Vagina (tissue), 2 donors: ENCODE measurements around the gene MUC7. TPM values are rescaled to one million over a fixed set of nuclear protein-coding genes. Genes with fewer than 3 reads are reported as not detected.

Experiments
- DNase-seq, 2 donors: peaks; one replicate each; pipeline ENCODE4 v3.0.0-alpha.2; 2017; ENCODE audit errors: extremely low spot score in 2 of 2
- H3K27ac ChIP-seq: fragments of 200-600 bp; sonication (generic); one replicate; pipeline ENCODE4 v1.5.1; 2019
- H3K27me3 ChIP-seq: fragments of 200-600 bp; sonication (generic); one replicate; pipeline ENCODE4 v1.5.1; 2019
- H3K36me3 ChIP-seq, 2 donors: fragments of 200-600 bp; sonication (generic); one replicate each; pipeline ENCODE4 v1.5.1; 2017 to 2019
- H3K4me1 ChIP-seq: fragments of 200-600 bp; sonication (generic); one replicate; pipeline ENCODE4 v1.5.1; 2019
- H3K4me3 ChIP-seq, 2 donors: fragments of 200-600 bp; sonication (generic); 1 replicate in 1 of 2; 2 replicates in 1 of 2; pipeline ENCODE4 v1.5.1; 2016 to 2019
- H3K9me3 ChIP-seq: fragments of 200-600 bp; sonication (generic); one replicate; pipeline ENCODE4 v1.5.1; 2019
- POLR2A ChIP-seq, 2 donors: fragments of 450-650 bp; IDR thresholded peaks; one replicate each; pipeline ENCODE4 v1.6.1; 2017; ENCODE audit warnings: antibody characterized with exemption in 2 of 2, mild to moderate bottlenecking in 2 of 2, moderate library complexity in 2 of 2
- POLR2AphosphoS5 ChIP-seq, 2 donors: sonication (generic); formaldehyde crosslinking; IDR thresholded peaks; one replicate each; pipeline ENCODE4 v1.9.0; 2017; ENCODE audit warnings: antibody characterized with exemption in 2 of 2, mild to moderate bottlenecking in 2 of 2, low read depth in 1 of 2; ENCODE audit not compliant: insufficient read depth in 1 of 2
- intact Hi-C: fragments of 100-400 bp; cut with DNase I; formaldehyde crosslinking; loops from one replicate; pipeline ENCODE4 v1.15.1; 2023
- total RNA-seq: library from RNA; depleted of rRNA; stranded (reverse); fragments of >200 nt; gene quantifications from one replicate; pipeline ENCODE4 v1.2.3, GENCODE V29; 2016
- TF ChIP-seq, protein P1 (sequence below), 3 experiments: fragments of 450-650 bp in 2 of 3; fragments of 200-600 bp in 1 of 3; sonication (generic) in 1 of 3; IDR thresholded peaks; one replicate each; pipeline ENCODE4 v1.5.1; 2017 to 2019; ENCODE audit warnings: antibody characterized with exemption in 3 of 3, mild to moderate bottlenecking in 2 of 3, moderate library complexity in 2 of 3

The MUC7 gene
- total RNA-seq, result not detected

- no peak within 1 kb of the TSS for H3K4me3 ChIP-seq
- no peak for DNase-seq
- TF ChIP-seq POLR2A (IDR thresholded peaks at IDR 0.05) (no peak), POLR2AphosphoS5 (IDR thresholded peaks at IDR 0.05; ENCODE audit: insufficient read depth in 1 of 2, low read depth in 1 of 2) (no peak)
- TF ChIP-seq, protein P1, sequence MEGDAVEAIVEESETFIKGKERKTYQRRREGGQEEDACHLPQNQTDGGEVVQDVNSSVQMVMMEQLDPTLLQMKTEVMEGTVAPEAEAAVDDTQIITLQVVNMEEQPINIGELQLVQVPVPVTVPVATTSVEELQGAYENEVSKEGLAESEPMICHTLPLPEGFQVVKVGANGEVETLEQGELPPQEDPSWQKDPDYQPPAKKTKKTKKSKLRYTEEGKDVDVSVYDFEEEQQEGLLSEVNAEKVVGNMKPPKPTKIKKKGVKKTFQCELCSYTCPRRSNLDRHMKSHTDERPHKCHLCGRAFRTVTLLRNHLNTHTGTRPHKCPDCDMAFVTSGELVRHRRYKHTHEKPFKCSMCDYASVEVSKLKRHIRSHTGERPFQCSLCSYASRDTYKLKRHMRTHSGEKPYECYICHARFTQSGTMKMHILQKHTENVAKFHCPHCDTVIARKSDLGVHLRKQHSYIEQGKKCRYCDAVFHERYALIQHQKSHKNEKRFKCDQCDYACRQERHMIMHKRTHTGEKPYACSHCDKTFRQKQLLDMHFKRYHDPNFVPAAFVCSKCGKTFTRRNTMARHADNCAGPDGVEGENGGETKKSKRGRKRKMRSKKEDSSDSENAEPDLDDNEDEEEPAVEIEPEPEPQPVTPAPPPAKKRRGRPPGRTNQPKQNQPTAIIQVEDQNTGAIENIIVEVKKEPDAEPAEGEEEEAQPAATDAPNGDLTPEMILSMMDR (IDR thresholded peaks at IDR 0.05), result no peak
- no peaks in the 10 kb centered on the region for H3K4me1 ChIP-seq
- no peak within 1 kb of the TSS for H3K27ac ChIP-seq
- no peaks in the 10 kb centered on the region for H3K27me3 ChIP-seq
- no peaks in the 10 kb centered on the region for H3K9me3 ChIP-seq
- H3K36me3 ChIP-seq, result no peaks in the 10 kb centered on the region
- intact Hi-C loops, result no loop called here
Measured at GRCh38 chr4:70471897-70472296, at the start of gene MUC7. MUC7 (plus strand) TSS chr4:70472197; CDS start chr4:70474022, 1,825 bp downstream.

DNA sequence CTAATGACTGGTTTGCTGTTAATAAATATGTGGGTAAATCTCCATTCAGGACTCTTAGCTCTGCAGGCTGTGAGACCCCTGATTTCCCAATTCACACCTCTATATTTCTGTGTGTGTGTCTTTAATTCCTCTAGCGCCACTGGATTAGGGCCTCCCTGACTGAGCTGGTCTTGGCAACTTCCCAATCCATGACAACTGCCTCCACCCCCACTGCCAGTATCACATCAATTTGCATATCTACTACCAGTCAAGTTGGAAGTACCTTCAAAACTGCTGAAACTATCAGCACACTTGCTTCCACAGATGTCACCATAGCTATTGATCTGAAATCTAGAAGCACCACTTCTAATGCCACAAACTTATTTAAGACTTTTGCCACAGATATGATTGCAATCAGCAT lies 46.7 kb upstream of the MUC7 start:
- intact Hi-C loops, result no loop called here
- Histone ChIP-seq H3K4me3 (no peak overlapping the region), H3K27ac (no peak overlapping the region), H3K9me3 (peaks cover 7% of the 10 kb centered on the region), H3K4me1 (no peaks in the 10 kb centered on the region), H3K27me3 (no peaks in the 10 kb centered on the region), H3K36me3 (no peaks in the 10 kb centered on the region)
- no peak for DNase-seq
- TF ChIP-seq POLR2AphosphoS5 (IDR thresholded peaks at IDR 0.05; ENCODE audit: insufficient read depth in 1 of 2, low read depth in 1 of 2) (no peak), POLR2A (IDR thresholded peaks at IDR 0.05) (no peak)
- TF ChIP-seq, protein P1 (IDR thresholded peaks at IDR 0.05), result no peak

DNA sequence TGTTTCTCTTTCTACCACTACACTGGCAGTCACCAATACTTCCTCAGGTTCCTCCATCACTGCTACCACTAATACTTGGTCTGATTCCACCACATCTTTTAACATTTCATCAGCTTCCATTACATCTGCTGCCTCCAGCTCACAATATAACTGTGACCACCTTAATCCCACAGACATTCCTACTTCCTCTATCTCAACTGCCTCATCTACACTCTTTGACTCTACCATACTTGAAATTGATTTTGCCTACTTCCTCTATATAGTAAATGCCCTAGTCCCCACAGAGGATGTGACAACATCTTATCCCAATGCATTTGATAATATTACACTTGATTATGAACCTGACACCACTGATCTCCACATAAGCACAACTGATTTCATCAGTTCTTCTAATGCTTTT lies 45.2 kb upstream of the MUC7 start:
- no peaks in the 10 kb centered on the region for H3K27me3 ChIP-seq
- H3K36me3 ChIP-seq, result no peaks in the 10 kb centered on the region
- no peak overlapping the region for H3K27ac ChIP-seq
- intact Hi-C loops, result no loop called here
- no peak for DNase-seq
- H3K4me3 ChIP-seq, result no peak overlapping the region
- peaks cover 7% of the 10 kb centered on the region for H3K9me3 ChIP-seq
- no peaks in the 10 kb centered on the region for H3K4me1 ChIP-seq
- TF ChIP-seq, protein P1 (IDR thresholded peaks at IDR 0.05), result no peak
- TF ChIP-seq POLR2A (IDR thresholded peaks at IDR 0.05) (no peak), POLR2AphosphoS5 (IDR thresholded peaks at IDR 0.05; ENCODE audit: insufficient read depth in 1 of 2, low read depth in 1 of 2) (no peak)

GRCh38 chr4:70437197-70437596 lies 34.8 kb upstream of the MUC7 start:
- H3K4me1 ChIP-seq, result no peaks in the 10 kb centered on the region
- no peak overlapping the region for H3K4me3 ChIP-seq
- H3K27me3 ChIP-seq, result no peaks in the 10 kb centered on the region
- intact Hi-C loops, result no loop called here
- H3K9me3 ChIP-seq, result no peaks in the 10 kb centered on the region
- H3K27ac ChIP-seq, result no peak overlapping the region
- TF ChIP-seq, protein P1 (IDR thresholded peaks at IDR 0.05), result no peak
- TF ChIP-seq POLR2A (IDR thresholded peaks at IDR 0.05) (no peak), POLR2AphosphoS5 (IDR thresholded peaks at IDR 0.05; ENCODE audit: insufficient read depth in 1 of 2, low read depth in 1 of 2) (no peak)
- no peak for DNase-seq
- no peaks in the 10 kb centered on the region for H3K36me3 ChIP-seq

DNA sequence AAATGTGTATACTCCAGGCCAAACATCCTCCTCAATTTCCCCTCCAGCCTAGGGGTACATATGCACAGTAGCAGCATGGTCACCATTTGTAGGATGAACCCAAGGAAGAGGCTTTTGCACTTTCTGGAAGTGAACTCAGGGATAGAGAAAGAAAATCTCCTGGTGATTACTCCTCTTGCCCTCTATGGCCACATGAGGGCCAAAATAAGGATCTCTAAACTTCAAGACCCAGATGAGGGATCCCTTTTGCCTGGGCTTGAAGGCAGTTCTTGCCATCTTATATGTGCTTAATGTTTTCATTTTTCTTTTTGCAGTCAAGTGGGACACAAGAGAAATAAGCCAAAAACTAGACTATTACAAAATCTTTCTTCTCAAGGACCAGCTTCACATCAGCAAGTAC lies 29.5 kb upstream of the MUC7 start:
- Histone ChIP-seq H3K36me3 (no peaks in the 10 kb centered on the region), H3K27ac (no peak overlapping the region), H3K9me3 (no peaks in the 10 kb centered on the region), H3K4me3 (no peak overlapping the region), H3K27me3 (no peaks in the 10 kb centered on the region), H3K4me1 (no peaks in the 10 kb centered on the region)
- no peak for DNase-seq
- no peak for TF ChIP-seq POLR2AphosphoS5 (IDR thresholded peaks at IDR 0.05; ENCODE audit: insufficient read depth in 1 of 2, low read depth in 1 of 2)
- TF ChIP-seq, protein P1 (IDR thresholded peaks at IDR 0.05), result no peak
- no peak for TF ChIP-seq POLR2A (IDR thresholded peaks at IDR 0.05)
- intact Hi-C loops, result no loop called here
